Measurements from ENCODE around the gene PRKN. TPM values are rescaled to one million over a fixed set of nuclear protein-coding genes. Genes with fewer than 3 reads are reported as not detected.

Gene PRKN
- total and polyA plus RNA-seq, 2 experiments from 2014 or later = 2.3 to 3.9 TPM

GRCh38 chr6:162408826-162409535, 318.6 kb downstream of the PRKN start:
- no peaks in the 10 kb centered on the region for H3K27me3 ChIP-seq
- TF ChIP-seq CTCF (IDR thresholded peaks at IDR 0.05; ENCODE audit: poor library complexity) = no peak
- no peak for TF ChIP-seq EZH2phosphoT487 (IDR thresholded peaks at IDR 0.05; ENCODE audit: low read depth, severe bottlenecking, unreplicated experiment)
- no peak for TF ChIP-seq EZH2 (IDR thresholded peaks at IDR 0.05; ENCODE audit: borderline replicate concordance)
- no peaks in the 10 kb centered on the region for H4K20me1 ChIP-seq (ENCODE audit: insufficient read depth, poor library complexity, severe bottlenecking)
- no peak overlapping the region for H3K27ac ChIP-seq
- no peaks in the 10 kb centered on the region for H3K79me2 ChIP-seq
- no peak for DNase-seq (ENCODE audit: low spot score)
- H3K36me3 ChIP-seq (replicated peaks; ENCODE audit: insufficient read depth, low read depth) = no peaks in the 10 kb centered on the region
- H3K4me2 ChIP-seq = no peak overlapping the region
- no peak overlapping the region for H2AFZ ChIP-seq
- no peaks in the 10 kb centered on the region for H3K9me2 ChIP-seq (replicated peaks; ENCODE audit: insufficient read depth)
- H3K9me3 ChIP-seq (ENCODE audit: low read depth) = no peaks in the 10 kb centered on the region
- 81% methylated on average over 5 of the region's 5 CpGs for WGBS (ENCODE audit: low lambda C conversion rate, missing lambda C conversion rate)
- no peaks in the 10 kb centered on the region for H3K4me1 ChIP-seq (ENCODE audit: insufficient read depth)
- no peak overlapping the region for H3K4me3 ChIP-seq

GRCh38 chr6:162404951-162405350, 322.6 kb downstream of the PRKN start:
- no peaks in the 10 kb centered on the region for H3K9me2 ChIP-seq (replicated peaks; ENCODE audit: insufficient read depth)
- no peak overlapping the region for H3K27ac ChIP-seq
- H4K20me1 ChIP-seq (ENCODE audit: insufficient read depth, poor library complexity, severe bottlenecking) = no peaks in the 10 kb centered on the region
- H3K4me1 ChIP-seq (ENCODE audit: insufficient read depth) = no peaks in the 10 kb centered on the region
- WGBS (ENCODE audit: low lambda C conversion rate, missing lambda C conversion rate) = 78% methylated on average over 4 of the region's 4 CpGs
- no peak overlapping the region for H2AFZ ChIP-seq
- DNase-seq (ENCODE audit: low spot score) = no peak
- H3K9me3 ChIP-seq (ENCODE audit: low read depth) = no peaks in the 10 kb centered on the region
- no peaks in the 10 kb centered on the region for H3K36me3 ChIP-seq (replicated peaks; ENCODE audit: insufficient read depth, low read depth)
- H3K27me3 ChIP-seq = no peaks in the 10 kb centered on the region
- H3K4me2 ChIP-seq = no peak overlapping the region
- no peak for TF ChIP-seq EZH2 (IDR thresholded peaks at IDR 0.05; ENCODE audit: borderline replicate concordance)
- TF ChIP-seq CTCF (IDR thresholded peaks at IDR 0.05; ENCODE audit: poor library complexity) = no peak
- TF ChIP-seq EZH2phosphoT487 (IDR thresholded peaks at IDR 0.05; ENCODE audit: low read depth, severe bottlenecking, unreplicated experiment) = no peak
- H3K79me2 ChIP-seq = no peaks in the 10 kb centered on the region
- H3K4me3 ChIP-seq = no peak overlapping the region

- H3K27ac ChIP-seq = no peak overlapping the region
- no peak overlapping the region for H3K4me3 ChIP-seq
- no peak for DNase-seq (ENCODE audit: low spot score)
- no peaks in the 10 kb centered on the region for H3K9me3 ChIP-seq (ENCODE audit: low read depth)
- 92% methylated on average over 11 of the region's 11 CpGs for WGBS (ENCODE audit: low lambda C conversion rate, missing lambda C conversion rate)
- no peaks in the 10 kb centered on the region for H3K79me2 ChIP-seq
- H3K36me3 ChIP-seq (replicated peaks; ENCODE audit: insufficient read depth, low read depth) = no peaks in the 10 kb centered on the region
- H3K9me2 ChIP-seq (replicated peaks; ENCODE audit: insufficient read depth) = no peaks in the 10 kb centered on the region
- no peak overlapping the region for H3K4me2 ChIP-seq
- TF ChIP-seq EZH2 (IDR thresholded peaks at IDR 0.05; ENCODE audit: borderline replicate concordance) = no peak
- TF ChIP-seq EZH2phosphoT487 (IDR thresholded peaks at IDR 0.05; ENCODE audit: low read depth, severe bottlenecking, unreplicated experiment) = no peak
- no peak for TF ChIP-seq CTCF (IDR thresholded peaks at IDR 0.05; ENCODE audit: poor library complexity)
- H3K27me3 ChIP-seq = no peaks in the 10 kb centered on the region
- no peaks in the 10 kb centered on the region for H3K4me1 ChIP-seq (ENCODE audit: insufficient read depth)
- H4K20me1 ChIP-seq (ENCODE audit: insufficient read depth, poor library complexity, severe bottlenecking) = no peaks in the 10 kb centered on the region
- no peak overlapping the region for H2AFZ ChIP-seq
These were observed 324.5 kb downstream of the PRKN start for GRCh38 chr6:162403031-162403430.
